H1 (cell line): Measurements from ENCODE around the gene ICA1. TPM values are rescaled to one million over a fixed set of nuclear protein-coding genes. Genes with fewer than 3 reads are reported as not detected.

Source experiments
- CTCF ChIA-PET: fragments of 300-600 bp; sonication (Branson Sonifier 250); formaldehyde crosslinking; loops from one replicate; lab custom pipeline; 2021; ENCODE audit not compliant: partially characterized antibody; lab: Charles Lee
- POLR2A ChIA-PET: fragments of 300-600 bp; sonication (Branson Sonifier 250); formaldehyde crosslinking; loops from one replicate; lab custom pipeline; 2021; ENCODE audit warnings: inconsistent platforms; ENCODE audit not compliant: partially characterized antibody; lab: Charles Lee
- DNase-seq, 2 experiments: peaks; one replicate each; pipeline versions ENCODE4 v3.0.0 to v3.0.0-alpha.2; 2010 to 2022; ENCODE audit warnings: low spot score in 2 of 2, low read depth in 1 of 2, mixed read lengths in 1 of 2
- FAIRE-seq: peaks from 2 replicates; lab custom pipeline; 2011; peaks lifted over from hg19 to GRCh38; lab: Jason Lieb, UNC
- H2AFZ ChIP-seq: 2 replicates; pipeline ENCODE4 v1.8.1; 2012; ENCODE audit warnings: low read length, inconsistent platforms
- H2AK5ac ChIP-seq: 2 replicates; pipeline ENCODE4 v1.6.1; 2013; ENCODE audit warnings: low read depth, low read length
- H2BK120ac ChIP-seq: replicated peaks from 2 replicates; pipeline ENCODE3; 2013; ENCODE audit warnings: low read depth, low read length, inconsistent platforms
- H2BK12ac ChIP-seq: 2 replicates; pipeline ENCODE4 v1.6.1; 2013; ENCODE audit warnings: low read depth, low read length
- H2BK15ac ChIP-seq: 2 replicates; pipeline ENCODE4 v1.6.1; 2013; ENCODE audit warnings: low read length
- H2BK20ac ChIP-seq: 2 replicates; pipeline ENCODE4 v1.6.1; 2013; ENCODE audit warnings: low read length
- H2BK5ac ChIP-seq: 2 replicates; pipeline ENCODE4 v1.6.1; 2013; ENCODE audit warnings: low read depth, low read length
- H3K14ac ChIP-seq: 2 replicates; pipeline ENCODE4 v1.6.1; 2013; ENCODE audit warnings: inconsistent platforms; ENCODE audit not compliant: insufficient read length
- H3K18ac ChIP-seq: 2 replicates; pipeline ENCODE4 v1.6.1; 2013; ENCODE audit warnings: low read length; ENCODE audit errors: extremely low read depth
- H3K23ac ChIP-seq: 2 replicates; pipeline ENCODE4 v1.6.1; 2013; ENCODE audit warnings: inconsistent platforms; ENCODE audit not compliant: insufficient read length
- H3K23me2 ChIP-seq: 2 replicates; pipeline ENCODE4 v1.6.1; 2013; ENCODE audit warnings: low read depth, low read length
- H3K27ac ChIP-seq: 2 replicates; pipeline ENCODE4 v1.6.1; 2011; ENCODE audit warnings: low read depth, low read length, inconsistent platforms
- H3K27me3 ChIP-seq, 4 experiments: replicated peaks in 1 of 4; 1 replicate in 1 of 4; 2 replicates in 3 of 4; pipeline versions ENCODE4 v1.6.1 to v1.8.1; 2011 to 2013; ENCODE audit warnings: low read length in 3 of 4, mild to moderate bottlenecking in 3 of 4, inconsistent platforms in 2 of 4, mixed read lengths in 2 of 4, moderate library complexity in 1 of 4; ENCODE audit not compliant: control insufficient read depth in 3 of 4, insufficient read depth in 3 of 4; ENCODE audit errors: extremely low read depth in 1 of 4
- H3K36me3 ChIP-seq, 4 experiments: 2 replicates each; pipeline versions ENCODE4 v1.6.1 to v1.8.1; 2011 to 2013; ENCODE audit warnings: mild to moderate bottlenecking in 4 of 4, low read length in 3 of 4, moderate library complexity in 2 of 4, control low read depth in 1 of 4, inconsistent platforms in 1 of 4; ENCODE audit not compliant: insufficient read depth in 4 of 4, control insufficient read depth in 2 of 4
- H3K4ac ChIP-seq: replicated peaks from 2 replicates; pipeline ENCODE3; 2013; ENCODE audit warnings: low read length, low read depth, mixed read lengths, inconsistent platforms; ENCODE audit not compliant: insufficient read length
- H3K4me1 ChIP-seq, 4 experiments: replicated peaks in 1 of 4; 1 replicate in 1 of 4; 2 replicates in 3 of 4; pipeline versions ENCODE4 v1.6.1 to v1.8.1; 2011 to 2013; ENCODE audit warnings: low read length in 3 of 4, inconsistent platforms in 2 of 4, mixed read lengths in 1 of 4; ENCODE audit not compliant: insufficient read depth in 4 of 4, control insufficient read depth in 3 of 4
- H3K4me2 ChIP-seq, 2 experiments: 2 replicates each; pipeline versions ENCODE4 v1.6.1 to v1.8.1; 2011 to 2013; ENCODE audit warnings: low read depth in 2 of 2, low read length in 2 of 2, control low read depth in 1 of 2, inconsistent platforms in 1 of 2, mild to moderate bottlenecking in 1 of 2; ENCODE audit not compliant: insufficient read depth in 1 of 2
- H3K4me3 ChIP-seq, 4 experiments: fragments of 200-600, 300-600 bp in 1 of 4; sonication (generic), shearing (Covaris generic), sonication (Bioruptor Twin) in 1 of 4; 2 replicates each; pipeline versions ENCODE4 v1.5.1 to v1.8.1; 2011 to 2016; ENCODE audit warnings: low read length in 4 of 4, low read depth in 3 of 4, control low read depth in 2 of 4, inconsistent platforms in 2 of 4, mild to moderate bottlenecking in 2 of 4, mixed read lengths in 1 of 4, moderate library complexity in 1 of 4; ENCODE audit not compliant: insufficient read depth in 2 of 4; ENCODE audit errors: extremely low read depth in 1 of 4
- H3K56ac ChIP-seq: replicated peaks from 2 replicates; pipeline ENCODE3; 2013; ENCODE audit warnings: low read depth, mild to moderate bottlenecking, mixed read lengths, low read length, inconsistent platforms; ENCODE audit not compliant: insufficient read length
- H3K79me1 ChIP-seq: 2 replicates; pipeline ENCODE4 v1.6.1; 2013; ENCODE audit warnings: low read depth, low read length, control low read depth
- H3K79me2 ChIP-seq, 2 experiments: 2 replicates each; pipeline versions ENCODE4 v1.6.1 to v1.8.1; 2012 to 2013; ENCODE audit warnings: low read length in 2 of 2, mild to moderate bottlenecking in 2 of 2, inconsistent platforms in 1 of 2; ENCODE audit not compliant: insufficient read depth in 2 of 2, control insufficient read depth in 1 of 2
- H3K9ac ChIP-seq, 4 experiments: replicated peaks in 1 of 4; 1 replicate in 1 of 4; 2 replicates in 3 of 4; pipeline versions ENCODE4 v1.6.1 to v1.8.1; 2011 to 2013; ENCODE audit warnings: low read depth in 3 of 4, low read length in 3 of 4, control low read depth in 2 of 4, mild to moderate bottlenecking in 2 of 4, moderate library complexity in 2 of 4, inconsistent platforms in 1 of 4; ENCODE audit errors: extremely low read depth in 1 of 4
- H3K9me3 ChIP-seq, 2 experiments: 2 replicates each; pipeline versions ENCODE4 v1.6.1 to v1.8.1; 2012 to 2013; ENCODE audit warnings: mild to moderate bottlenecking in 2 of 2, moderate library complexity in 2 of 2, control low read depth in 1 of 2, inconsistent platforms in 1 of 2, low read depth in 1 of 2, low read length in 1 of 2, mixed read lengths in 1 of 2; ENCODE audit not compliant: insufficient read depth in 2 of 2
- H4K20me1 ChIP-seq, 2 experiments: replicated peaks in 1 of 2; 2 replicates each; pipeline versions ENCODE3 to v1.8.1; 2011 to 2013; ENCODE audit warnings: inconsistent platforms in 2 of 2, low read length in 2 of 2, mild to moderate bottlenecking in 1 of 2; ENCODE audit not compliant: insufficient read depth in 2 of 2, control insufficient read depth in 1 of 2
- H4K5ac ChIP-seq: 2 replicates; pipeline ENCODE4 v1.6.1; 2013; ENCODE audit warnings: low read length, low read depth, mixed read lengths, inconsistent platforms; ENCODE audit not compliant: insufficient read length
- H4K8ac ChIP-seq: 2 replicates; pipeline ENCODE4 v1.8.0; 2013; ENCODE audit warnings: mild to moderate bottlenecking, moderate library complexity, low read length, inconsistent platforms; ENCODE audit not compliant: insufficient read depth; ENCODE audit errors: extremely low read depth
- H4K91ac ChIP-seq: replicated peaks from 2 replicates; pipeline ENCODE3; 2013; ENCODE audit warnings: low read length, mixed read lengths, inconsistent platforms; ENCODE audit not compliant: insufficient read length
- ASH2L ChIP-seq: fragments of 200-600, 300-600 bp; sonication (generic); IDR thresholded peaks from one replicate; pipeline ENCODE4 v1.7.1; 2017; ENCODE audit warnings: low read length
- BACH1 ChIP-seq: IDR thresholded peaks from 2 replicates; pipeline ENCODE4 v1.6.1; 2012; ENCODE audit warnings: low read length, improper control_type of control experiment
- BCL11A ChIP-seq, 2 experiments: IDR thresholded peaks; one replicate each; pipeline ENCODE4 v1.6.1; 2011; ENCODE audit warnings: low read depth in 2 of 2, low read length in 2 of 2, mild to moderate bottlenecking in 2 of 2
- CEBPB ChIP-seq: IDR thresholded peaks from 2 replicates; pipeline ENCODE4 v1.6.1; 2012; ENCODE audit warnings: low read depth, low read length
- CREB1 ChIP-seq: IDR thresholded peaks from 2 replicates; pipeline ENCODE4 v1.6.1; 2012; ENCODE audit warnings: inconsistent platforms
- HDAC2 ChIP-seq, 2 experiments: fragments of 300-600 bp in 1 of 2; sonication (generic) in 1 of 2; IDR thresholded peaks; 2 replicates each; pipeline ENCODE4 v1.6.1; 2011 to 2012; ENCODE audit warnings: low read depth in 2 of 2, low read length in 2 of 2, mild to moderate bottlenecking in 2 of 2, moderate library complexity in 2 of 2, borderline replicate concordance in 1 of 2, inconsistent platforms in 1 of 2
- JUN ChIP-seq: IDR thresholded peaks from 2 replicates; pipeline ENCODE4 v1.6.1; 2011; ENCODE audit warnings: low read depth, mild to moderate bottlenecking, improper control_type of control experiment, low read length
- KDM5A ChIP-seq: fragments of 200-600 bp; IDR thresholded peaks from 2 replicates; pipeline ENCODE4 v1.7.1; 2012; ENCODE audit warnings: mild to moderate bottlenecking, low read length, inconsistent platforms, mixed read lengths
- NANOG ChIP-seq: IDR thresholded peaks from 2 replicates; pipeline ENCODE4 v1.6.1; 2011; ENCODE audit warnings: low read length, low read depth, mild to moderate bottlenecking, inconsistent platforms; ENCODE audit not compliant: insufficient read depth, poor library complexity, severe bottlenecking
- POLR2AphosphoS5 ChIP-seq: IDR thresholded peaks from 2 replicates; pipeline ENCODE4 v1.6.1; 2011; ENCODE audit warnings: low read depth, low read length
- RXRA ChIP-seq: IDR thresholded peaks from 2 replicates; pipeline ENCODE4 v1.6.1; 2011; ENCODE audit warnings: low read depth, mild to moderate bottlenecking, low read length, moderate library complexity; ENCODE audit not compliant: insufficient read depth
- SUZ12 ChIP-seq: fragments of 200-600 bp; sonication (generic); IDR thresholded peaks from 2 replicates; pipeline ENCODE4 v1.6.1; 2012; ENCODE audit warnings: mild to moderate bottlenecking, inconsistent platforms, low read length, moderate library complexity, mixed read lengths
- TCF12 ChIP-seq: IDR thresholded peaks from 2 replicates; pipeline ENCODE4 v1.6.1; 2011; ENCODE audit warnings: low read depth, mild to moderate bottlenecking, low read length
- WGBS, 2 experiments: shearing (Covaris generic) in 1 of 2; methylation state at CpG; one replicate each; pipeline versions ENCODE4 v1.1.6 to v1.1.7; 2013 to 2015; ENCODE audit warnings: low lambda C conversion rate in 2 of 2, mixed read lengths in 2 of 2, inconsistent platforms in 1 of 2, low coverage in 1 of 2, missing lambda C conversion rate in 1 of 2; ENCODE audit not compliant: insufficient replicate concordance in 2 of 2, insufficient coverage in 1 of 2, insufficient read length in 1 of 2; ENCODE audit errors: extremely low coverage in 1 of 2, missing lambda C conversion rate in 1 of 2; 5-methylcytosine and 5-hydroxymethylcytosine counted together
- polyA plus RNA-seq, 7 experiments: library from polyadenylated mRNA; depleted of rRNA in 3 of 7; stranded (reverse) in 5 of 7; unstranded in 2 of 7; fragments of >200 nt in 5 of 7; fragments of 200-250 nt in 2 of 7; gene quantifications; 1 replicate in 5 of 7; 2 replicates in 1 of 7; 4 replicates in 1 of 7; pipeline versions ENCODE4 v1.2.1 to v1.2.3, GENCODE V29; 2011 to 2013; ENCODE audit warnings: missing spikeins in 2 of 7, mixed read lengths in 2 of 7
- total RNA-seq: library from RNA; stranded (reverse); fragmentation: NEBNext Ultra II Directional; extraction: Animal tissue kit (Norgen Biotek cat#: 25700); gene quantifications from 2 replicates; pipeline ENCODE4 v1.2.1, GENCODE V29; 2021

The ICA1 gene
- total and polyA plus RNA-seq, 2 of the 8 experiments (the other 6 are each of a cell fraction or from before 2014, with no cell fraction given) = 14.9 to 37.1 TPM

- Histone ChIP-seq H3K79me1 (no peaks in the 10 kb centered on the region), H3K23me2 (no peaks in the 10 kb centered on the region), H3K4ac (no peak overlapping the region), H2BK5ac (no peak overlapping the region), H3K4me1 (peaks cover 0 to 14% (median 2%) of the 10 kb centered on the region in 4 experiments; a peak in 4 of 7 replicates), H4K8ac (no peak overlapping the region), H3K23ac (no peak overlapping the region), H3K4me2 (0 out of 4 replicates have a peak overlapping the region, but pooled peaks of 1 of the 2 experiments have one; percentile 4), H3K27ac (no peak overlapping the region), H2BK15ac (no peak overlapping the region), H2AFZ (no peak overlapping the region), H3K79me2 (no peaks in the 10 kb centered on the region), H3K14ac (no peak overlapping the region), H3K4me3 (no peak overlapping the region), H4K91ac (no peak overlapping the region), H2BK120ac (no peak overlapping the region), H3K27me3 (no peaks in the 10 kb centered on the region), H3K56ac (no peak overlapping the region), H3K36me3 (no peaks in the 10 kb centered on the region; a peak in 1 of 8 replicates), H3K9me3 (no peaks in the 10 kb centered on the region), H4K5ac (peak overlapping the region; percentile 3), H3K9ac (no peak overlapping the region), H2BK12ac (no peak overlapping the region), H4K20me1 (no peaks in the 10 kb centered on the region), H2BK20ac (no peak overlapping the region), H2AK5ac (no peak overlapping the region), H3K18ac (no peak overlapping the region)
- no peak for FAIRE-seq
- no peak for DNase-seq
- ChIA-PET POLR2A (interaction anchor here (1.1 kb wide), 1 partner anchor 549 kb away, joined by 3 read pairs; the partner anchor contains the start of gene UMAD1), CTCF (interaction anchor here (0.6 to 2.4 kb wide), 31 partner anchors 8 to 528 kb away, joined by 3 to 10 read pairs (median 4); partner anchors contain the start of gene GLCCI1)
- 58% methylated on average over 7 of the region's 7 CpGs; no CpG with 5 or more reads in 1 of the 2 experiments for WGBS, 2 experiments
- TF ChIP-seq BCL11A (IDR thresholded peaks at IDR 0.05; ENCODE audit: low read depth in 2 of 2, low read length in 2 of 2) (no peak), NANOG (no peak), HDAC2 (IDR thresholded peaks at IDR 0.05; ENCODE audit: borderline replicate concordance in 1 of 2, low read depth in 2 of 2, low read length in 2 of 2) (no peak), CREB1 (no peak), CEBPB (no peak), BACH1 (no peak), SUZ12 (no peak), ASH2L (no peak), JUN (no peak), RXRA (no peak), TCF12 (no peak), POLR2AphosphoS5 (no peak), KDM5A (no peak)
Observed at GRCh38 chr7:8189625-8190024, 72.3 kb downstream of the ICA1 start.
